Astrocyte of the cerebellum (primary cell): ENCODE measurements around the gene MAMDC2.
"Not testable (repeated sequence)": the region's sequence is repeated elsewhere in the genome, so short reads cannot be mapped to it uniquely, and the experiment has no call there.

Experiments
- DNase-seq: peaks from one replicate; pipeline ENCODE4 v3.0.0-alpha.2; 2011; ENCODE audit warnings: low read depth
- H3K4me3 ChIP-seq: 2 replicates; pipeline ENCODE4 v1.5.1; 2011; ENCODE audit warnings: mild to moderate bottlenecking, low read depth, low read length, moderate library complexity
- CTCF ChIP-seq: IDR thresholded peaks from 2 replicates; pipeline ENCODE4 v1.5.1; 2012; ENCODE audit warnings: low read length, low read depth, moderate library complexity, mild to moderate bottlenecking; ENCODE audit errors: missing control alignments
- in situ Hi-C: cut with HindIII; loops from 2 replicates; pipeline ENCODE4 v1.10.0; 2017; ENCODE audit warnings: low sequenced_read_pairs

Gene MAMDC2

GRCh38 chr9:70031141-70031545 lies 12.5 kb upstream of the MAMDC2 start:
- no peak for TF ChIP-seq CTCF
- no peak for DNase-seq
- in situ Hi-C loops, result no loop called here
- no peak overlapping the region for H3K4me3 ChIP-seq

GRCh38 chr9:70034271-70034711 lies 9.4 kb upstream of the MAMDC2 start:
- TF ChIP-seq CTCF, result no peak
- in situ Hi-C loops, result no loop called here
- DNase-seq, result no peak
- H3K4me3 ChIP-seq, result no peak overlapping the region

- no peak for DNase-seq
- no peak overlapping the region for H3K4me3 ChIP-seq
- TF ChIP-seq CTCF, result no peak
- in situ Hi-C loops, result no loop called here
Measured at GRCh38 chr9:70035691-70036090, 8.0 kb upstream of the MAMDC2 start.

GRCh38 chr9:70036641-70037040 lies 7.0 kb upstream of the MAMDC2 start:
- no peak overlapping the region for H3K4me3 ChIP-seq
- in situ Hi-C loops, result no loop called here
- no peak for TF ChIP-seq CTCF
- DNase-seq, result no peak

GRCh38 chr9:70038171-70038621 lies 5.5 kb upstream of the MAMDC2 start:
- in situ Hi-C loops, DNase-seq, H3K4me3 ChIP-seq: not testable (repeated sequence)

GRCh38 chr9:70040376-70040903 lies 3.2 kb upstream of the MAMDC2 start:
- DNase-seq, result no peak
- TF ChIP-seq CTCF, result no peak
- in situ Hi-C loops, result no loop called here
- no peak overlapping the region for H3K4me3 ChIP-seq

- TF ChIP-seq CTCF, result no peak
- in situ Hi-C loops, result no loop called here
- no peak overlapping the region for H3K4me3 ChIP-seq
- DNase-seq, result no peak
Measured at GRCh38 chr9:70042461-70043215, 1.0 kb upstream of the MAMDC2 start.
